HepG2 (cell line): Measurements from ENCODE around the gene APH1B. TPM values are rescaled to one million over a fixed set of nuclear protein-coding genes. Genes with fewer than 3 reads are reported as not detected.

Source experiments
- ATAC-seq: fragments of 200-7000 bp; cut with Tn5 transposase; 3 replicates; pipeline ENCODE4 v1.9.1; 2020; ENCODE audit warnings: mild to moderate bottlenecking, moderate library complexity
- BruUV-seq: library from RNA; stranded (reverse); fragments of 400-500 nt; replicated peaks from 2 replicates; lab custom pipeline; 2021; lab: Mats Ljungman, UMichigan
- CTCF ChIA-PET: fragments of 300-600 bp; formaldehyde crosslinking; extraction: SDS; loops from one replicate; lab custom pipeline; 2021; ENCODE audit warnings: low total read pairs, inconsistent platforms, low intra/inter-chr PET ratio; lab: Yijun Ruan, JAX
- POLR2A ChIA-PET: fragments of 350-600 bp; sonication (Branson Sonifier 250); formaldehyde crosslinking; loops from one replicate; lab custom pipeline; 2020; ENCODE audit warnings: antibody characterized with exemption, inconsistent platforms; lab: Yijun Ruan, JAX
- DNase-seq: peaks from one replicate; pipeline ENCODE4 v3.0.0-alpha.2; 2015; ENCODE audit warnings: low spot score
- FAIRE-seq: peaks from 3 replicates; lab custom pipeline; 2011; peaks lifted over from hg19 to GRCh38; lab: Jason Lieb, UNC
- H2AFZ ChIP-seq: one replicate; pipeline ENCODE4 v1.6.1; 2011; ENCODE audit warnings: low read length, inconsistent platforms
- H3K27ac ChIP-seq: fragments of 300-600 bp; 3 replicates; pipeline ENCODE4 v1.8.0; 2011; ENCODE audit warnings: mixed run types, mild to moderate bottlenecking, mixed read lengths, low read length, inconsistent platforms; ENCODE audit not compliant: insufficient read depth; ENCODE audit errors: extremely low read length
- H3K27me3 ChIP-seq, 2 experiments: fragments of 200-600 bp in 1 of 2; 2 replicates in 1 of 2; 3 replicates in 1 of 2; pipeline versions ENCODE4 v1.6.0 to v1.8.0; 2011; ENCODE audit warnings: low read length in 2 of 2, mild to moderate bottlenecking in 2 of 2, moderate library complexity in 2 of 2, inconsistent platforms in 1 of 2; ENCODE audit not compliant: insufficient read depth in 2 of 2, control insufficient read depth in 1 of 2
- H3K36me3 ChIP-seq, 2 experiments: fragments of 200-600 bp in 1 of 2; replicated peaks in 1 of 2; 2 replicates in 1 of 2; 3 replicates in 1 of 2; pipeline versions ENCODE4 v1.5.1 to v1.8.0; 2011; ENCODE audit warnings: low read length in 2 of 2, inconsistent platforms in 1 of 2; ENCODE audit not compliant: insufficient read depth in 2 of 2, control insufficient read depth in 1 of 2
- H3K4me1 ChIP-seq: 2 replicates; pipeline ENCODE4 v1.5.1; 2012; ENCODE audit warnings: low read length, inconsistent platforms; ENCODE audit not compliant: insufficient read depth
- H3K4me2 ChIP-seq: 2 replicates; pipeline ENCODE4 v1.6.0; 2011; ENCODE audit warnings: low read depth, low read length, inconsistent platforms
- H3K4me3 ChIP-seq, 3 experiments: fragments of 200-600 bp in 1 of 3; sonication (generic), shearing (Covaris generic) in 1 of 3; replicated peaks in 1 of 3; 2 replicates each; pipeline ENCODE4 v1.5.1; 2011 to 2016; ENCODE audit warnings: low read length in 3 of 3, inconsistent platforms in 2 of 3, low read depth in 2 of 3, mild to moderate bottlenecking in 2 of 3, control low read depth in 1 of 3, mixed read lengths in 1 of 3; ENCODE audit not compliant: insufficient read depth in 1 of 3
- H3K79me2 ChIP-seq: one replicate; pipeline ENCODE4 v1.6.1; 2011; ENCODE audit warnings: low read length, inconsistent platforms; ENCODE audit not compliant: insufficient read depth
- H3K9ac ChIP-seq: 2 replicates; pipeline ENCODE4 v1.6.0; 2011; ENCODE audit warnings: mild to moderate bottlenecking, low read depth, low read length, inconsistent platforms; ENCODE audit not compliant: insufficient read depth
- H3K9me3 ChIP-seq: 2 replicates; pipeline ENCODE4 v1.5.1; 2012; ENCODE audit warnings: mild to moderate bottlenecking, low read length
- H4K20me1 ChIP-seq: 2 replicates; pipeline ENCODE4 v1.6.0; 2011; ENCODE audit warnings: inconsistent platforms, mild to moderate bottlenecking, low read length, moderate library complexity; ENCODE audit not compliant: insufficient read depth
- FOSL1 ChIP-seq: sonication (generic); formaldehyde crosslinking; IDR thresholded peaks from 2 replicates; pipeline ENCODE4 v1.9.0; 2021; ENCODE audit warnings: missing genetic modification reagents, borderline replicate concordance
- IRF1 ChIP-seq: sonication (generic); formaldehyde crosslinking; IDR thresholded peaks from 2 replicates; pipeline ENCODE4 v1.4.0; 2020; ENCODE audit warnings: low read depth, mild to moderate bottlenecking, missing genetic modification reagents
- IRF9 ChIP-seq: sonication (generic); formaldehyde crosslinking; IDR thresholded peaks from 2 replicates; pipeline ENCODE4 v1.8.0; 2022; ENCODE audit warnings: missing genetic modification reagents, mild to moderate bottlenecking, borderline replicate concordance
- NR2F2 ChIP-seq: IDR thresholded peaks from 2 replicates; pipeline ENCODE4 v1.6.1; 2012; ENCODE audit warnings: low read depth, inconsistent platforms, borderline replicate concordance
- PBX3 ChIP-seq: sonication (generic); formaldehyde crosslinking; IDR thresholded peaks from 2 replicates; pipeline ENCODE4 v1.8.1; 2023; ENCODE audit warnings: missing genetic modification reagents, inconsistent platforms, borderline replicate concordance
- RBM22 ChIP-seq: fragments of 200-400 bp; formaldehyde crosslinking; optimal IDR thresholded peaks from 2 replicates; pipeline ENCODE3; 2017; ENCODE audit warnings: mild to moderate bottlenecking, low read length, moderate library complexity
- RFXANK ChIP-seq: IDR thresholded peaks from 2 replicates; pipeline ENCODE4 v1.6.1; 2016
- SATB2 ChIP-seq: sonication (generic); formaldehyde crosslinking; IDR thresholded peaks from 2 replicates; pipeline ENCODE4 v1.5.0; 2020; ENCODE audit warnings: missing genetic modification reagents
- SETDB1 ChIP-seq: sonication (generic); formaldehyde crosslinking; IDR thresholded peaks from 2 replicates; pipeline ENCODE4 v1.5.1; 2020; ENCODE audit warnings: missing genetic modification reagents, mild to moderate bottlenecking, borderline replicate concordance
- TRIM24 ChIP-seq: sonication (generic); formaldehyde crosslinking; IDR thresholded peaks from 2 replicates; pipeline ENCODE4 v1.8.0; 2022; ENCODE audit warnings: mild to moderate bottlenecking, missing genetic modification reagents
- ZBED4 ChIP-seq: sonication (generic); formaldehyde crosslinking; IDR thresholded peaks from 2 replicates; pipeline ENCODE4 v1.4.0; 2020; ENCODE audit warnings: missing genetic modification reagents, borderline replicate concordance
- ZNF589 ChIP-seq: sonication (generic); formaldehyde crosslinking; conservative IDR thresholded peaks from 2 replicates; pipeline ENCODE4 v1.8.0; 2022; ENCODE audit warnings: mild to moderate bottlenecking, moderate library complexity, missing genetic modification reagents
- ZNF678 ChIP-seq: sonication (generic); formaldehyde crosslinking; IDR thresholded peaks from 2 replicates; pipeline ENCODE4 v1.4.0; 2020; ENCODE audit warnings: mild to moderate bottlenecking, missing genetic modification reagents
- WGBS: methylation state at CpG from one replicate; pipeline ENCODE4 v1.1.6; 2017; ENCODE audit warnings: low lambda C conversion rate; 5-methylcytosine and 5-hydroxymethylcytosine counted together
- in situ Hi-C: cut with HindIII; loops from 2 replicates; pipeline ENCODE4 v1.10.0; 2017; ENCODE audit warnings: low pct_unique_long_range_greater_than_20kb; ENCODE audit not compliant: extremely low pct_ligation_motif_present
- intact Hi-C: fragments of 100-400 bp; cut with micrococcal nuclease; formaldehyde crosslinking; loops from one replicate; pipeline ENCODE4 v1.10.0; 2022; ENCODE audit not compliant: unreplicated experiment
- polyA plus RNA-seq, 8 experiments: library from polyadenylated mRNA; depleted of rRNA in 3 of 8; stranded (reverse) in 7 of 8; unstranded in 1 of 8; fragments of >200 nt; fragmentation: Illumina TruSeq in 4 of 8; extraction: Trizol in 4 of 8; gene quantifications; 2 replicates each; pipeline versions ENCODE4 v1.2.1 to v1.2.3, GENCODE V29; 2011 to 2016; ENCODE audit warnings: low read depth in 4 of 8, missing spikeins in 1 of 8, mixed read lengths in 1 of 8; ENCODE audit not compliant: insufficient read depth in 1 of 8
- total RNA-seq, 5 experiments: library from RNA; depleted of rRNA; stranded (reverse); fragments of >200 nt; fragmentation: Illumina TruSeq; extraction: Trizol; gene quantifications; 2 replicates each; pipeline ENCODE4 v1.2.3, GENCODE V29; 2016; ENCODE audit warnings: low read depth in 1 of 5
- TF ChIP-seq, protein P1 (sequence below): sonication (generic); formaldehyde crosslinking; IDR thresholded peaks from 2 replicates; pipeline ENCODE4 v1.8.1; 2022; ENCODE audit warnings: mild to moderate bottlenecking, missing genetic modification reagents

APH1B gene
- total and polyA plus RNA-seq, 2 of the 13 experiments (the other 11 are each of a cell fraction or from before 2014, with no cell fraction given) = 0.45 to 1.00 TPM

DNA sequence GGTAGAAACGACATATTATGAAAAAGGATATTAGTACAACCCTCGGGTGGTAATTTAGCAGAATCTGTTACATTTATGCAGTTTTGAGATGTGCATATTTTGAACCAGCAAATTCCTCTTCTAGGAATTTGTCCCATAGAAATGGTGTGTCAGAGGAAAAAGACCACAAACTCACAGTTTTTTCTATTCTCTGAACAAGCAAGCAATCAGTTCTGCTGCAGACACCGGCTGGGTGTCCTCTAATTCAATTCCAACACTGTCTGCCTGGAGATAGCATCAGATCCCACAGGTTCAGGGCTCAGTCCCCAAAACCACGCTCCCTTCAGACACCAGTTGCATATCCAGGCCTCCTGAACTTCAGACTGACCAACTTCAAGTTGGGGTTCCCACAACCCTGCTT, 36.4 kb downstream of the APH1B start:
- no peak overlapping the region for H3K4me3 ChIP-seq
- H2AFZ ChIP-seq = no peak overlapping the region
- ChIA-PET CTCF (no interaction called here), POLR2A (no interaction called here)
- H3K27me3 ChIP-seq = peaks cover 0 to 12% of the 10 kb centered on the region in 2 experiments; a peak in 3 of 5 replicates
- no TSS peak for BruUV-seq
- no peak overlapping the region for H3K4me2 ChIP-seq
- H3K79me2 ChIP-seq = no peaks in the 10 kb centered on the region
- WGBS = 14% methylated on average over 4 of the region's 4 CpGs
- in situ Hi-C loops = no loop called here
- intact Hi-C loops = no loop called here
- no peaks in the 10 kb centered on the region for H3K9me3 ChIP-seq
- H3K9ac ChIP-seq = no peak overlapping the region
- no peak overlapping the region for H3K27ac ChIP-seq
- ATAC-seq (no peak), DNase-seq (no peak), FAIRE-seq (no peak)
- H3K4me1 ChIP-seq = 0 out of 2 replicates have a peak, but pooled peaks cover 5% of the 10 kb centered on the region
- no peaks in the 10 kb centered on the region for H4K20me1 ChIP-seq
- no peak for TF ChIP-seq FOSL1 (CRISPR knock-in tag)
- no peak for TF ChIP-seq NR2F2
- no peak for TF ChIP-seq RBM22
- TF ChIP-seq PBX3 = no peak
- no peak for TF ChIP-seq ZNF678
- TF ChIP-seq SETDB1 = no peak
- TF ChIP-seq ZNF589 (CRISPR knock-in tag) = no peak
- no peak for TF ChIP-seq SATB2
- TF ChIP-seq IRF1 (CRISPR knock-in tag) = no peak
- no peak for TF ChIP-seq ZBED4 (CRISPR knock-in tag)
- TF ChIP-seq TRIM24 (CRISPR knock-in tag) = no peak
- no peak for TF ChIP-seq IRF9 (CRISPR knock-in tag)
- TF ChIP-seq RFXANK (CRISPR knock-in tag) = no peak
- TF ChIP-seq, protein P1, sequence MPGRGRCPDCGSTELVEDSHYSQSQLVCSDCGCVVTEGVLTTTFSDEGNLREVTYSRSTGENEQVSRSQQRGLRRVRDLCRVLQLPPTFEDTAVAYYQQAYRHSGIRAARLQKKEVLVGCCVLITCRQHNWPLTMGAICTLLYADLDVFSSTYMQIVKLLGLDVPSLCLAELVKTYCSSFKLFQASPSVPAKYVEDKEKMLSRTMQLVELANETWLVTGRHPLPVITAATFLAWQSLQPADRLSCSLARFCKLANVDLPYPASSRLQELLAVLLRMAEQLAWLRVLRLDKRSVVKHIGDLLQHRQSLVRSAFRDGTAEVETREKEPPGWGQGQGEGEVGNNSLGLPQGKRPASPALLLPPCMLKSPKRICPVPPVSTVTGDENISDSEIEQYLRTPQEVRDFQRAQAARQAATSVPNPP (CRISPR knock-in tag) = no peak
- no peaks in the 10 kb centered on the region for H3K36me3 ChIP-seq
